HepG2 (cell line): ENCODE results near the gene KMT2E. TPM values are rescaled to one million over a fixed set of nuclear protein-coding genes. Genes with fewer than 3 reads are reported as not detected.

ENCODE experiments used
- ARHGAP35 ChIP-seq: sonication (generic); formaldehyde crosslinking; IDR thresholded peaks from 2 replicates; pipeline ENCODE4 v1.9.0; 2022; ENCODE audit warnings: mild to moderate bottlenecking, inconsistent platforms, moderate library complexity, missing genetic modification reagents, borderline replicate concordance
- HIVEP1 ChIP-seq: sonication (generic); formaldehyde crosslinking; IDR thresholded peaks from 2 replicates; pipeline ENCODE4 v1.4.0; 2020; ENCODE audit warnings: mild to moderate bottlenecking, missing genetic modification reagents
- SAP130 ChIP-seq: IDR thresholded peaks from 2 replicates; pipeline ENCODE4 v1.6.1; 2016; ENCODE audit warnings: low read depth
- SIN3B ChIP-seq: fragments of 150-350 bp; IDR thresholded peaks from 2 replicates; pipeline ENCODE4 v1.6.1; 2014; ENCODE audit warnings: low read length
- SRSF1 ChIP-seq: fragments of 200-400 bp; formaldehyde crosslinking; optimal IDR thresholded peaks from 2 replicates; pipeline ENCODE3; 2017; ENCODE audit warnings: mild to moderate bottlenecking, low read depth, low read length, moderate library complexity
- STAG1 ChIP-seq: sonication (generic); formaldehyde crosslinking; IDR thresholded peaks from 2 replicates; pipeline ENCODE4 v1.4.0; 2020; ENCODE audit warnings: missing genetic modification reagents
- ZBTB7A ChIP-seq: sonication (generic); formaldehyde crosslinking; IDR thresholded peaks from 2 replicates; pipeline ENCODE4 v1.8.0; 2022; ENCODE audit warnings: mild to moderate bottlenecking, missing genetic modification reagents
- ZNF562 ChIP-seq: sonication (generic); formaldehyde crosslinking; IDR thresholded peaks from 2 replicates; pipeline ENCODE4 v1.8.0; 2022; ENCODE audit warnings: missing genetic modification reagents, borderline replicate concordance
- polyA plus RNA-seq, 8 experiments: library from polyadenylated mRNA; depleted of rRNA in 3 of 8; stranded (reverse) in 7 of 8; unstranded in 1 of 8; fragments of >200 nt; fragmentation: Illumina TruSeq in 4 of 8; extraction: Trizol in 4 of 8; gene quantifications; 2 replicates each; pipeline versions ENCODE4 v1.2.1 to v1.2.3, GENCODE V29; 2011 to 2016; ENCODE audit warnings: low read depth in 4 of 8, missing spikeins in 1 of 8, mixed read lengths in 1 of 8; ENCODE audit not compliant: insufficient read depth in 1 of 8
- total RNA-seq, 5 experiments: library from RNA; depleted of rRNA; stranded (reverse); fragments of >200 nt; fragmentation: Illumina TruSeq; extraction: Trizol; gene quantifications; 2 replicates each; pipeline ENCODE4 v1.2.3, GENCODE V29; 2016; ENCODE audit warnings: low read depth in 1 of 5
- TF ChIP-seq, protein P1 (sequence below): sonication (generic); formaldehyde crosslinking; IDR thresholded peaks from 2 replicates; pipeline ENCODE4 v1.4.0; 2020; ENCODE audit warnings: missing genetic modification reagents, borderline replicate concordance
- TF ChIP-seq, protein P2 (sequence below): sonication (generic); formaldehyde crosslinking; IDR thresholded peaks from 2 replicates; pipeline ENCODE4 v1.8.1; 2022; ENCODE audit warnings: low read depth, mild to moderate bottlenecking, missing genetic modification reagents
- TF ChIP-seq, protein P3 (sequence below): sonication (generic); formaldehyde crosslinking; IDR thresholded peaks from 2 replicates; pipeline ENCODE4 v1.8.0; 2022; ENCODE audit warnings: missing genetic modification reagents, mild to moderate bottlenecking, inconsistent platforms, borderline replicate concordance
- TF ChIP-seq, protein P4 (sequence below): IDR thresholded peaks from 2 replicates; pipeline ENCODE4 v1.6.1; 2016; ENCODE audit warnings: low read depth, missing genetic modification reagents, missing compliant biosample characterization
- TF ChIP-seq, protein P5 (sequence below): IDR thresholded peaks from 2 replicates; pipeline ENCODE4 v1.6.1; 2016; ENCODE audit warnings: missing genetic modification reagents, missing compliant biosample characterization

The KMT2E gene
- total and polyA plus RNA-seq, 2 of the 13 experiments (the other 11 are each of a cell fraction or from before 2014, with no cell fraction given): 6.3 to 24.4 TPM

DNA sequence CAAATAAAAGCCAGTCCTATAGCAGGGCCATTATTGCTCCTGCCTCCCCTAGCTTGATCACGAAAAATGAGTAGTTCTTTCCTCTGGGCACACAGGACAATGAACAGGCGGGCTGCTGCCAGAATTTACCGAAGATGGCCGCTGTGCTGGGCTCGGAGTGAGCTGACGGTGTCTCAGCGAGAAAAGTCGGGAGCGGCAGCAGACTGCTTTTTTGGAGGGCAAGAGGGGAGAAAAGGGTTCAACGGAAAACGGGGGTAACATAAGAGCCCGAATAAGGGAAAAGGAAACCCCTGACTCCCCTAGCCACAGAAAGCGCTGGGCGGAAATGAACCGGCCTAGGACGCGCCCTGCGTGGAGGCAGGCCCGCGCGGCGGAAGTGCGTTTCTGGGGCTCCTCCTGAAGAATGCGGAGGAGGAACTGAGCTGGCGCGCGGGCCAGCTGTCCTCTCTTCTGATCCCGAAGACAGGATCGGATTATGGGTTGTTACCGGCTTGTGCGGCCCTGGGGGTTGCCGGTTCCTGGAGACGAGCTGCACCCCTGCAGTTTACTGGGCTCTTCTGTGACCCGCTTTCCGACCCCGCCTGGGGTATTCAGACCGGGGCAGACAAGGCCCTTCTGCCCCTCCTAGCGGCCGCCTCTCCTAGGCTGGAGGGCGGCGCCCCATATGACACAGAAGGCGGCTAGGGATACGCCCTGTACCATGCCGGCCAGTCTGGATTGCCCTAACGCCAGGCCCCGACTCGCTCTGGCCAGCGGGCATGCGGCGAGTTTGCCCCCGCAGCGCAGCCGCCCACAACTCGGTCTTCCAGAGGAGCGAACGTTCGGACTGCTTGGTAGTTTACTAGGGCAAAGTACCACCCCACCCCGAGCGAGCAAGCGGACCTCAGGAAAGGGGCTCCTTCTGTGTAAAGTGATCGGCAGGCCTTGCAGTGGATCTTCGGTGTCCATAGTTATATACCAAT is 30.1 kb upstream of the KMT2E start (continued):
- TF ChIP-seq, protein P1, sequence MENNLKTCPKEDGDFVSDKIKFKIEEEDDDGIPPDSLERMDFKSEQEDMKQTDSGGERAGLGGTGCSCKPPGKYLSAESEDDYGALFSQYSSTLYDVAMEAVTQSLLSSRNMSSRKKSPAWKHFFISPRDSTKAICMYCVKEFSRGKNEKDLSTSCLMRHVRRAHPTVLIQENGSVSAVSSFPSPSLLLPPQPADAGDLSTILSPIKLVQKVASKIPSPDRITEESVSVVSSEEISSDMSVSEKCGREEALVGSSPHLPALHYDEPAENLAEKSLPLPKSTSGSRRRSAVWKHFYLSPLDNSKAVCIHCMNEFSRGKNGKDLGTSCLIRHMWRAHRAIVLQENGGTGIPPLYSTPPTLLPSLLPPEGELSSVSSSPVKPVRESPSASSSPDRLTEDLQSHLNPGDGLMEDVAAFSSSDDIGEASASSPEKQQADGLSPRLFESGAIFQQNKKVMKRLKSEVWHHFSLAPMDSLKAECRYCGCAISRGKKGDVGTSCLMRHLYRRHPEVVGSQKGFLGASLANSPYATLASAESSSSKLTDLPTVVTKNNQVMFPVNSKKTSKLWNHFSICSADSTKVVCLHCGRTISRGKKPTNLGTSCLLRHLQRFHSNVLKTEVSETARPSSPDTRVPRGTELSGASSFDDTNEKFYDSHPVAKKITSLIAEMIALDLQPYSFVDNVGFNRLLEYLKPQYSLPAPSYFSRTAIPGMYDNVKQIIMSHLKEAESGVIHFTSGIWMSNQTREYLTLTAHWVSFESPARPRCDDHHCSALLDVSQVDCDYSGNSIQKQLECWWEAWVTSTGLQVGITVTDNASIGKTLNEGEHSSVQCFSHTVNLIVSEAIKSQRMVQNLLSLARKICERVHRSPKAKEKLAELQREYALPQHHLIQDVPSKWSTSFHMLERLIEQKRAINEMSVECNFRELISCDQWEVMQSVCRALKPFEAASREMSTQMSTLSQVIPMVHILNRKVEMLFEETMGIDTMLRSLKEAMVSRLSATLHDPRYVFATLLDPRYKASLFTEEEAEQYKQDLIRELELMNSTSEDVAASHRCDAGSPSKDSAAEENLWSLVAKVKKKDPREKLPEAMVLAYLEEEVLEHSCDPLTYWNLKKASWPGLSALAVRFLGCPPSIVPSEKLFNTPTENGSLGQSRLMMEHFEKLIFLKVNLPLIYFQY (CRISPR knock-in tag): 0 out of 2 replicates have a peak, but pooled peaks have one; percentile 37
- TF ChIP-seq ZNF562 (no peak), SAP130 (peak; percentile 90), SRSF1 (peak; percentile 56), SIN3B (no peak; the same call in 1 of the 2 replicates), ARHGAP35 (CRISPR knock-in tag) (no peak), STAG1 (CRISPR knock-in tag) (peak; percentile 15; the same call in 1 of the 2 replicates), ZBTB7A (CRISPR knock-in tag) (no peak), HIVEP1 (CRISPR knock-in tag) (peak; percentile 84)
- TF ChIP-seq, protein P2, sequence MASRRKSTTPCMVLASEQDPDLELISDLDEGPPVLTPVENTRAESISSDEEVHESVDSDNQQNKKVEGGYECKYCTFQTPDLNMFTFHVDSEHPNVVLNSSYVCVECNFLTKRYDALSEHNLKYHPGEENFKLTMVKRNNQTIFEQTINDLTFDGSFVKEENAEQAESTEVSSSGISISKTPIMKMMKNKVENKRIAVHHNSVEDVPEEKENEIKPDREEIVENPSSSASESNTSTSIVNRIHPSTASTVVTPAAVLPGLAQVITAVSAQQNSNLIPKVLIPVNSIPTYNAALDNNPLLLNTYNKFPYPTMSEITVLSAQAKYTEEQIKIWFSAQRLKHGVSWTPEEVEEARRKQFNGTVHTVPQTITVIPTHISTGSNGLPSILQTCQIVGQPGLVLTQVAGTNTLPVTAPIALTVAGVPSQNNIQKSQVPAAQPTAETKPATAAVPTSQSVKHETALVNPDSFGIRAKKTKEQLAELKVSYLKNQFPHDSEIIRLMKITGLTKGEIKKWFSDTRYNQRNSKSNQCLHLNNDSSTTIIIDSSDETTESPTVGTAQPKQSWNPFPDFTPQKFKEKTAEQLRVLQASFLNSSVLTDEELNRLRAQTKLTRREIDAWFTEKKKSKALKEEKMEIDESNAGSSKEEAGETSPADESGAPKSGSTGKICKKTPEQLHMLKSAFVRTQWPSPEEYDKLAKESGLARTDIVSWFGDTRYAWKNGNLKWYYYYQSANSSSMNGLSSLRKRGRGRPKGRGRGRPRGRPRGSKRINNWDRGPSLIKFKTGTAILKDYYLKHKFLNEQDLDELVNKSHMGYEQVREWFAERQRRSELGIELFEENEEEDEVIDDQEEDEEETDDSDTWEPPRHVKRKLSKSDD (CRISPR knock-in tag): no peak
- TF ChIP-seq, protein P3, sequence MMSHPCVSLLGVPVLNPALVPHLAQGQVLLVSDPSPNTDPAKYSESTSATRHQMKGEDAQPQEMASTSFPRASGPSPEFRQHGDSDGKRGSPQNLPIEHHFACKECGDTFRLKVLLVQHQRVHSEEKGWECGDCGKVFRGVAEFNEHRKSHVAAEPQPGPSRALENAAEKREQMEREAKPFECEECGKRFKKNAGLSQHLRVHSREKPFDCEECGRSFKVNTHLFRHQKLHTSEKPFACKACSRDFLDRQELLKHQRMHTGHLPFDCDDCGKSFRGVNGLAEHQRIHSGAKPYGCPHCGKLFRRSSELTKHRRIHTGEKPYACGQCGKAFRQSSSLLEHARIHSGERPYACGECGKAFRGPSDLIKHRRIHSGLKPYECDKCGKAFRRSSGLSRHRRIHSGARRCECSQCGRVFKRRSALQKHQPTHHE (CRISPR knock-in tag): no peak
- TF ChIP-seq, protein P4, sequence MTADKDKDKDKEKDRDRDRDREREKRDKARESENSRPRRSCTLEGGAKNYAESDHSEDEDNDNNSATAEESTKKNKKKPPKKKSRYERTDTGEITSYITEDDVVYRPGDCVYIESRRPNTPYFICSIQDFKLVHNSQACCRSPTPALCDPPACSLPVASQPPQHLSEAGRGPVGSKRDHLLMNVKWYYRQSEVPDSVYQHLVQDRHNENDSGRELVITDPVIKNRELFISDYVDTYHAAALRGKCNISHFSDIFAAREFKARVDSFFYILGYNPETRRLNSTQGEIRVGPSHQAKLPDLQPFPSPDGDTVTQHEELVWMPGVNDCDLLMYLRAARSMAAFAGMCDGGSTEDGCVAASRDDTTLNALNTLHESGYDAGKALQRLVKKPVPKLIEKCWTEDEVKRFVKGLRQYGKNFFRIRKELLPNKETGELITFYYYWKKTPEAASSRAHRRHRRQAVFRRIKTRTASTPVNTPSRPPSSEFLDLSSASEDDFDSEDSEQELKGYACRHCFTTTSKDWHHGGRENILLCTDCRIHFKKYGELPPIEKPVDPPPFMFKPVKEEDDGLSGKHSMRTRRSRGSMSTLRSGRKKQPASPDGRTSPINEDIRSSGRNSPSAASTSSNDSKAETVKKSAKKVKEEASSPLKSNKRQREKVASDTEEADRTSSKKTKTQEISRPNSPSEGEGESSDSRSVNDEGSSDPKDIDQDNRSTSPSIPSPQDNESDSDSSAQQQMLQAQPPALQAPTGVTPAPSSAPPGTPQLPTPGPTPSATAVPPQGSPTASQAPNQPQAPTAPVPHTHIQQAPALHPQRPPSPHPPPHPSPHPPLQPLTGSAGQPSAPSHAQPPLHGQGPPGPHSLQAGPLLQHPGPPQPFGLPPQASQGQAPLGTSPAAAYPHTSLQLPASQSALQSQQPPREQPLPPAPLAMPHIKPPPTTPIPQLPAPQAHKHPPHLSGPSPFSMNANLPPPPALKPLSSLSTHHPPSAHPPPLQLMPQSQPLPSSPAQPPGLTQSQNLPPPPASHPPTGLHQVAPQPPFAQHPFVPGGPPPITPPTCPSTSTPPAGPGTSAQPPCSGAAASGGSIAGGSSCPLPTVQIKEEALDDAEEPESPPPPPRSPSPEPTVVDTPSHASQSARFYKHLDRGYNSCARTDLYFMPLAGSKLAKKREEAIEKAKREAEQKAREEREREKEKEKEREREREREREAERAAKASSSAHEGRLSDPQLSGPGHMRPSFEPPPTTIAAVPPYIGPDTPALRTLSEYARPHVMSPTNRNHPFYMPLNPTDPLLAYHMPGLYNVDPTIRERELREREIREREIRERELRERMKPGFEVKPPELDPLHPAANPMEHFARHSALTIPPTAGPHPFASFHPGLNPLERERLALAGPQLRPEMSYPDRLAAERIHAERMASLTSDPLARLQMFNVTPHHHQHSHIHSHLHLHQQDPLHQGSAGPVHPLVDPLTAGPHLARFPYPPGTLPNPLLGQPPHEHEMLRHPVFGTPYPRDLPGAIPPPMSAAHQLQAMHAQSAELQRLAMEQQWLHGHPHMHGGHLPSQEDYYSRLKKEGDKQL (CRISPR knock-in tag): no peak
- TF ChIP-seq, protein P5, sequence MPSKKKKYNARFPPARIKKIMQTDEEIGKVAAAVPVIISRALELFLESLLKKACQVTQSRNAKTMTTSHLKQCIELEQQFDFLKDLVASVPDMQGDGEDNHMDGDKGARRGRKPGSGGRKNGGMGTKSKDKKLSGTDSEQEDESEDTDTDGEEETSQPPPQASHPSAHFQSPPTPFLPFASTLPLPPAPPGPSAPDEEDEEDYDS (CRISPR knock-in tag): peak; percentile 58; the same call in 1 of the 2 replicates
